DMS 273 (cell line): Measurements from ENCODE around the gene MUC5AC.
"Not testable (repeated sequence)": the region's sequence is repeated elsewhere in the genome, so short reads cannot be mapped to it uniquely, and the experiment has no call there.

Source experiments
- DNase-seq: peaks from one replicate; lab custom pipeline; 2025; ENCODE audit not compliant: unreplicated experiment; lab: John Stamatoyannopoulos, UW

MUC5AC gene

DNA sequence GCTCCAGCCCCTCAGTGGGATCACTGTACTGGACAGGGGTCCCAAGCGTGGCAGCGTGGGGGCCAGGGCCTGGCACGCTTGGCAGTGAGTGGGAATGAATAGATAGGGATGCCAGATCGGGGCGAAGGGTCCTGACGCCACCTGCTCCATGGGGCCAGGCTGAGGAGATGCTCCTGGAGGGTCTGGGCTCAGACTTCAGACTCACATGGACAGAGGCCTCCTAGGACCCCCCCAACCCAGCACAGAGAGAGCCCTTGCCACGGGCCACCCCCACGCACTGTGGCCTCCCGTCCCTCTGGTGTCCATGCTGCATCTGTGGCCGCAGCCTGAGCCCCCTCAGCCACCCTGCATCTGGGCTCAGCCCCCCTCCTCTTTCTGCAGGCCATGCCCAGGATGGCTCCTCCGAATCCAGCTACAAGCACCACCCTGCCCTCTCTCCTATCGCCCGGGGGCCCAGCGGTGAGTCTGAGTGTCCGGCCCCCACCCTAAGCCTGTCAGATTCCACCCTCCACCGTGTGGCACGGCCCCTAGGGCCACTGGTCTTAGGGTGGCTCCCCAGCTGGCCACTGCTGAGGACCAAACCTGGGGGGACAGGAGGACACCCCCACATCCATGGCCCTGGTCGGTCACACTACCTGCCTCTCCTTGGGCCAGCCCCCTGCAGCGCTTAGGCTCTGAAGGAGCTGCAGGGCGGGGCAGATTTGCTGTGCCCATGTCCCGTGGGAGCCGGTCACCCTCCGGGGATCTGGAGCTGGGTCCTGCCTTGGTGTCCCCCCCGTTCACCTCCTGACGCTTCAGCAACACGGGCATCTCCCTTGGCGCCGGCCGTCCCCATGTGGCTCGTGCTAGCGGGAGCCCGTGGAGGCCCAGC is 2.7 kb downstream of the MUC5AC start:
- no peak for DNase-seq

DNA sequence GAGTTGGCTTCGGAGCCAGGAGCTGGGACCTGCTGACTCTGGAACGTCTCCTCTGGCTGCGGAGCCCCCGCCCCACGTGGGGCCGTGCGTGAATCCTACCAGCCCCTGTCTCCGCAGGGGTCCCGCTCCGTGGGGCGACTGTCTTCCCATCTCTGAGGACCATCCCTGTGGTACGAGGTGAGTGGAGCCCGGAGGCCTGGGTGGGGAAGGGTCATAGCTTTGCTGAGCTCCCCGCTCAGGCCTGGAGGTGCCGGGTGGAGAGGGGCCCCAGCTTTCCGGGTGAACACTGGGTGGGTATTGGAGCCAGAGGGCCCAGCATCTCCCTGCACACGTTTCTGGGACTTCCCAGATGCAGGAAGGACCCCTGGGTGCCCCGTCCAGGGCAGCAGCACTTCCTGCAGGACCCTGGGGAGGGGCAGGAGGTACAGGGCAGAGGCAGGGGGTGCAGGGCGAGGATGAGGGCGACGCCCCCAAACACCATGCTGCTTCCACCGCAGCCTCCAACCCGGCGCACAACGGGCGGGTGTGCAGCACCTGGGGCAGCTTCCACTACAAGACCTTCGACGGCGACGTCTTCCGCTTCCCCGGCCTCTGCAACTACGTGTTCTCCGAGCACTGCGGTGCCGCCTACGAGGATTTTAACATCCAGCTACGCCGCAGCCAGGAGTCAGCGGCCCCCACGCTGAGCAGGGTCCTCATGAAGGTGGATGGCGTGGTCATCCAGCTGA is 3.8 kb downstream of the MUC5AC start:
- DNase-seq: no peak

- DNase-seq: no peak
Observed at GRCh38 chr11:1162138-1162475, 4.4 kb downstream of the MUC5AC start.

GRCh38 chr11:1162491-1163311 is 4.9 kb downstream of the MUC5AC start:
- no peak for DNase-seq

DNA sequence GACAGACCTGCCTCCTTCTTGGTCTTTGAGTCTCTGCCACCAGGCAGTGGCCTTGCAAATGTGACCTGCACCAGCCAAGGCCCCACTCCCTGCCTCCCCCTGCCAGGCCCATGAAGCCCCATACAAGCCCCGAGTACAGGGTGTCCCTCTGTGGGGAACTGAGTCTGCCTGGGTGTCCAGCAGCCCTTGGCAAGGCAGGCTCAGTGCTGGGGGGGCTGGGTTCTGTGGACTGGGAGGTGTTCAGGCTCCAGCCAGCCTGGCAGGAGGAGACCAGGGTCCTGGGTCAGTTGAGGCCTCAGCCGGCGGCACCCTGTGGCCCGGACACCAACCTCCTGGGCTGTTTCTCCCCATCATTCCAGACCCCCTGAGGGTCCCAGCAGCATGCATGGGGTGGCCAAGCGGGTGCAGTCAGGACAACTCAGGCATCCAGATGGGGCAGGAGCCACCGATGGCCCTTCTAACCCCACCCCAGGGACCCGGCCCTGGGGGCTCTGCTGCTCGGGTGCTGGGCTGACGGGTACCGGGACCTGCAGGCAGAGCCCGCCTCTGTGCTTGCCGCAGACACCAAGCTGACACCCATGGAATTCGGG is 5.7 kb downstream of the MUC5AC start:
- DNase-seq: no peak

DNA sequence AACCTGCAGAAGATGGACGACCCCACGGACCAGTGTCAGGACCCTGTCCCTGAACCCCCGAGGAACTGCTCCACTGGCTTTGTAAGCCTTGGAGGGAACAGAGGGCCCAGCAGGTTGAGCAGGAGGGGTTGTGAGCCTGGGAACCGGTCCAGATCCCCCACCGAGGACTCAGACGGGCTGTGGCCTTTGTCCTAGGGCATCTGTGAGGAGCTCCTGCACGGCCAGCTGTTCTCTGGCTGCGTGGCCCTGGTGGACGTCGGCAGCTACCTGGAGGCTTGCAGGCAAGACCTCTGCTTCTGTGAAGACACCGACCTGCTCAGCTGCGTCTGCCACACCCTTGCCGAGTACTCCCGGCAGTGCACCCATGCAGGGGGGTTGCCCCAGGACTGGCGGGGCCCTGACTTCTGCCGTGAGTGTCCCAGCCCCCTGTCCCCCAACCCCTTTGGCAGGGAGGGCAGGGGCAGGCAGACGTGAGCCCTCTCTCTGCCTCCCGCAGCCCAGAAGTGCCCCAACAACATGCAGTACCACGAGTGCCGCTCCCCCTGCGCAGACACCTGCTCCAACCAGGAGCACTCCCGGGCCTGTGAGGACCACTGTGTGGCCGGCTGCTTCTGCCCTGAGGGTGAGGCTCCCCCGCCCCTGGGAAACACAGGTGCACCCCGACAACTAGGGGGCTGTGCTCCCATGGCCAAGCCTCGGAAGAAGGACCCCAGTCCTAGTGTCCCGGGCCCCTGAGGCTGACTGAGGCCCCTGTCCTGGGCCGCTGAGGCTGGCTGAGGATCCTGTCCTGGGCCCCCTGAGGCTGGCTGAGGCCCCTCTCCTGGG is 6.4 kb downstream of the MUC5AC start:
- peak; percentile 32 for DNase-seq

GRCh38 chr11:1164779-1165255 is 7.1 kb downstream of the MUC5AC start:
- not testable (repeated sequence) for DNase-seq

DNA sequence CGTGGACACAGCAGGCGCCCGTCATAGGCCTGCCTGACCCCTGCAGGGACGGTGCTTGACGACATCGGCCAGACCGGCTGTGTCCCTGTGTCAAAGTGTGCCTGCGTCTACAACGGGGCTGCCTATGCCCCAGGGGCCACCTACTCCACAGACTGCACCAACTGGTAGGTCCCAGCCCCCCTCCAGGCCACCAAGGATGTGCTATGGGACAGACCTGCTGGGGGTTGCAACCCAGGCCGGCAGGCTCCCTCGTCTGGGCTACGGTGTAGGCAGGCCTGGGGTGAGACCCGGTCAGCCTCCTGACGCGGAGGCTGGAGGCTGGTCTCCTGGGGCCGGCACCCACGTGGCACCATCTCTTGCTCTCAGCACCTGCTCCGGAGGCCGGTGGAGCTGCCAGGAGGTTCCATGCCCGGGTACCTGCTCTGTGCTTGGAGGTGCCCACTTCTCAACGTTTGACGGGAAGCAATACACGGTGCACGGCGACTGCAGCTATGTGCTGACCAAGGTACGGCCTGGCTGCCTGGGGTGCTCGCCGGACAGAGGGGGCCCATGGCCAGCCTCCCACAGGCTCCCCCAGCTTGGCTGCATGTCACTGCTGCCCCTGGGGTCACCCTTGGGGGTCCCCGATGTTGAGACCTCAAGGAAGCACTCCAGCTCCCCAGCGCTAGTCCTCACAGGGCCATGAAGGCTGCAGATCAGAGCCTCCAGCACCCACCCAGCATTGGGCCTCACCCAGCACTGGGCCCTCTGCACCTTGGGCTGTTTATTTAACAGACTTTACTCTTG is 7.7 kb downstream of the MUC5AC start:
- no peak for DNase-seq

DNA sequence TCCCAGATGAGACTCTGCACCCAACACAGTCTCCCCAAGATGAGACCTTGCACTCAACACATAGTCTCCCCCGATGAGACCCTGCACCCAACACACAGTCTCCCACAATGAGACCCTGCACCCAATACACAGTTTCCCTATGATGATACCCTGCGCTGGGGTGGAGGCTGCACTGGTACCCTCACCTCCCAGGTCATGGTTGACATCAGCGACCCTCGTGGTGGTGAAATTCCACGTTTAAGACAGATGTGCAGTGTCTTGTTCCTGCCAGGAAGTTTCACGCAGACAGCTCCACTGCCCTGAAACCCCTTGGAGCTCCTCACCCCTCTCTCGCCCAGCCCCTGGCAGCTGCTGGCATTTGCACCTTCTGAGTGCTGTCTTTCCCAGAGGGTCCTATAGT is 9.5 kb downstream of the MUC5AC start:
- no peak for DNase-seq

DNA sequence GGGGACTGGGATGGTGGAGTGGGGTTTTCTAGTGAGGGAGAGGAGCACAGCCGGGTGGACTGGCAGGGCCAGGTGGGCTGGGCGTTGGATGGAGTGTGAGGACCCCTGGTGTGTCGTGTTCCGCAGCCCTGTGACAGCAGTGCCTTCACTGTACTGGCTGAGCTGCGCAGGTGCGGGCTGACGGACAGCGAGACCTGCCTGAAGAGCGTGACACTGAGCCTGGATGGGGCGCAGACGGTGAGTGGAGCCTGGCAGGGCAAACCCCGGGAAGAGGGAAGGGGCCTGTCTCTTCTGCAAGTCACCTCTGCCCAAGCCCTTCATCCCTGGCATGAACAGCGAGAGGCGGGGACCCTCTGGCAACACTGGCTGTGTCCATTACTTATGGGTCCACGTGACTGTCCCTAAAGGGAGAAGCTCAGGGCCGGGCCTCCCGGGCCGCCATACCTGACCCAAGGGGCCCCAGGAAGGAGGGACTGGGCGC is 10.0 kb downstream of the MUC5AC start:
- no peak for DNase-seq

DNA sequence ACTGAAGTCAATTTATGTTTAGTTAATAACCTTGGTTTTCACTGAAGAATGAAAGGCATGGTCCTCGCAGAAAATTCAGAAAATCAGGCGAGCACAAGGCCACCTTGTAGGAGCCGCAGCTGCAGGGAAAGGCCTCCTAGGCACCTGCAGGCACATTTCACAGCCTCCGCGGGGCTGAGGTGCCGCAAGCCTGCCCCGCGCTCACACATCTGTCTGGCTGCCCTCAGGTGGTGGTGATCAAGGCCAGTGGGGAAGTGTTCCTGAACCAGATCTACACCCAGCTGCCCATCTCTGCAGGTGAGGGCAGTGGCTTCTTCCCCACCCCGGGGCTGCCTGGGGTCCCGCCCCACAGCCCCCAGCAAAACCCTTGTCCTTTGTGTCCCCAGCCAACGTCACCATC is 10.5 kb downstream of the MUC5AC start:
- no peak for DNase-seq

DNA sequence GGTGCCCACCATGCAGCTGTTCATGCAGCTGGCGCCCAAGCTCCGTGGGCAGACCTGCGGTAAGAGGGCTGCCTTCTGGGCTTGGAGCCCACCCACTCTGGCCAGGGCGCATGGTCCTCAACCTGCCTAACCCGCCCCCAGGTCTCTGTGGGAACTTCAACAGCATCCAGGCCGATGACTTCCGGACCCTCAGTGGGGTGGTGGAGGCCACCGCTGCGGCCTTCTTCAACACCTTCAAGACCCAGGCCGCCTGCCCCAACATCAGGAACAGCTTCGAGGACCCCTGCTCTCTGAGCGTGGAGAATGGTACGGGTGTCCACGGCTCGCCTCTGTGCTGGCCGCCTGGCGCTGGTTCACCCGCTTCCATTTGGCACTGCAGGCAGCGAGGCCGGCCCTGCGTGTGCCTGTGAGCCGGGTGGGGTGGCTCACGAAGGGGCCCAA is 11.0 kb downstream of the MUC5AC start:
- no peak for DNase-seq

DNA sequence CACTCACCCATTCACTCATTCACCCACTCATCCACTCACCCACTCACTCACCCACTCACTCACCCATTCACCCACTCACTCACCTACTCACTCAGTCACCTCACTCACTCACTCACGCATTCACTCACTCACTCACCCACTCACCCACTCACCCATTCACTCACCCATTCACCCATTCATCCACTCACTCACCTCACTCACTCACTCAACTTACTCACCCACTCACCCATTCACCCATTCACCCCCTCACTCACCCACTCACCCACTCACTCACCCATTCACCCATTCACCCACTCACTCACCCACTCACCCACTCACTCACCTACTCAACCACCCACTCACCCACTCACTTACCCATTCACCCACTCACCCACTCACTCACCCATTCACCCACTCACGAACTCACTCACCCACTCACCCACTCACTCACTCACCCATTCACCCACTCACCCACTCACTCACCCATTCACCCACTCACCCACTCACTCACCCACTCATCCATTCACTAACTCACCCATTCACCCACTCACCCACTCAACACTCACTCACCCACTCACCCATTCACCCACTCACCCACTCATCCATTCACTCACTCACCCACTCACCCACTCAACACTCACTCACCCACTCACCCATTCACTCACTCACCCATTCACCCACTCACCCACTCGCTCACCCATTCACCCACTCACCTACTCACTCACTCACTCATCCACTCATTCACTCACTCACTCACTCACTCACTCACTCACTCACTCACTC is 13.7 kb downstream of the MUC5AC start:
- DNase-seq: no peak

DNA sequence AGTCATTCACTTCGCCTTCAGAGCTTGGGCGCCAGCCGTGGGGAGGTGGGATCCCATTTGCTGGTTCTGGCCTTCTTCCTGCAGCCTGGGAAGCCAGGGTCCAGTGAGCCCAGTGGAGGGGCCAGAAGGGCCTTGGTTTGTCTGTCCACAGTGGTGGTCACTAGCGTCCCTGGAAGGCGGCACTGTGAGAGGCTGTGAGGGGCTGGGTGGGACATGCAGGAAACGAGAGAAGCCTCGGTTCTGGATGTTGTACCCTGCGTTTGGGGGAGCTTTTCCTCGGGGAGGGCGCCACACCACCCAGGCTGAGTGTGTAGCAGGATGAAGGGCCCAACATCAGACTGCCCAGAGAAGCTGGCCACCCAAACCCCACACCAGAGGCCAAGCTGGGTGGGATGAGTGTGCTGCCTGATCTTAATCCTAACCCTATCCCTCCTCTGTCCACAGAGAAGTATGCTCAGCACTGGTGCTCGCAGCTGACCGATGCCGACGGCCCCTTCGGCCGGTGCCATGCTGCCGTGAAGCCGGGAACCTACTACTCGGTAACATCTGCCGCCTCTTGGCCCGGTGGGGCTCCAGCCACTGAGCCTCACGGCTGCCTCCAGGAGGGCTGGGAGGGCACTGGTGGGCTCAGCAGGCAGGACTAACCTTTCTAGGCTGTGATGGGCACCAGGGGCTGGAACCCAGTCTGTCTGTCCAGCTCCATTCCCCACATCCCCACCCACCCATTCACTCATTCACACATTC is 14.4 kb downstream of the MUC5AC start:
- DNase-seq: no peak

DNA sequence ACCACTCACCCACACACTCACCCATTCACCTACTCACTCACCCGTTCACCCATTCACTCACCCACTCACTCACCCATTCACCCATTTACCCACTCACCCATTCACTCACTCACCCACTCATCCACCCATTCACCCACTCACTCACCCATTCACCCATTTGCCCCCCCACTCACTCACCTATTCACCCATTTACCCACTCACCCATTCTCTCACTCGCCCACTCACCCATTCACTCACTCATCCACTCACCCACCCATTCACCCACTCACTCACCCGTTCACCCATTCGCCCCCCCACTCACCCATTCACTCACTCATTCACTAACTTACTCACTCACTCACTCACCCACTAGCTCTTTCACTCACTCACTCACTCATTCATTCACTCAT is 15.0 kb downstream of the MUC5AC start:
- no peak for DNase-seq

GRCh38 chr11:1173396-1173795 is 15.6 kb downstream of the MUC5AC start:
- DNase-seq: not testable (repeated sequence)

DNA sequence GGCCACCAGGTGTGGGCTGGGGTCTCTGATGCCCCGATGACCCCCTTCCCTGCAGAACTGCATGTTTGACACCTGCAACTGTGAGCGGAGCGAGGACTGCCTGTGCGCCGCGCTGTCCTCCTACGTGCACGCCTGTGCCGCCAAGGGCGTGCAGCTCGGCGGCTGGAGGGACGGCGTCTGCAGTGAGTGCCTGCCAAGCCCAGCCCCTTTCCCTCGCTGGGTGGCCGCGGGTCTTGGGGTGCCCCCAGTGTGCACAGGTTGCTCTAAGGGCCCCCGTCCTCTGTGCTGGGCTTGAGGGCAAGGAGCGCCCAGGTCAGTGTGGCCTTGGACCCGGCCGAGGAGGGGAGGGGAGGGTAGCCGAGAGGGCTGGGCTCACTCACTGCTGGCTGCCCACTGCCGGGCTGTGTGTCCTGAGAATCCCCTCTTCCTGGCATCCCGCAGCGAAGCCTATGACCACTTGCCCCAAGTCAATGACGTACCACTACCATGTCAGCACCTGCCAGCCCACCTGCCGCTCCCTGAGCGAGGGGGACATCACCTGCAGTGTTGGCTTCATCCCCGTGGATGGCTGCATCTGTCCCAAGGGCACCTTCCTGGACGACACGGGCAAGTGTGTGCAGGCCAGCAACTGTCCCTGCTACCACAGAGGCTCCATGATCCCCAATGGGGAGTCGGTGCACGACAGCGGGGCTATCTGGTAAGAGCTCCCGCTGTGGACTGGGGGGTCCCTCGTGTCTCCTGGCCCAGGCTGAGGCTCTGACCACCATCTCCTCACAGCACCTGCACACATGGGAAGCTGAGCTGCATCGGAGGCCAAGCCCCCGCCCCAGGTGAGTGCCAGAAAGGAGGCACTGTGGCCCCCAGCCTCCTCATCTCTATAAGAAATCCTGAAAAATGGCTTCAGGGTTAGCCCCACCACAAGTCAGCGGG is 17.0 kb downstream of the MUC5AC start:
- DNase-seq: no peak
